ENCODE measurements around the gene SIN3A. TPM values are rescaled to one million over a fixed set of nuclear protein-coding genes. Genes with fewer than 3 reads are reported as not detected.
"Not testable (repeated sequence)": the region's sequence is repeated elsewhere in the genome, so short reads cannot be mapped to it uniquely, and the experiment has no call there.

Gene SIN3A
- total RNA-seq, 1 experiment from 2014 or later, result 74.7 TPM

GRCh38 chr15:75346796-75347221 is 104.7 kb downstream of the SIN3A start, which contains the start of gene NEIL1:
NEIL1 (plus strand) TSS chr15:75347039; CDS start chr15:75348906, 1,867 bp downstream.
- peaks cover 6% of the 10 kb centered on the region for H3K4me1 ChIP-seq (ENCODE audit: insufficient read depth, low read length, poor library complexity, severe bottlenecking)
- no peaks in the 10 kb centered on the region for H3K27me3 ChIP-seq (replicated peaks; ENCODE audit: insufficient read depth, low read depth, low read length, poor library complexity)
- DNase-seq (ENCODE audit: low spot score), result no peak
- intact Hi-C loops (cut with micrococcal nuclease; ENCODE audit: unreplicated experiment), result no loop called here
- TF ChIP-seq CTCF (conservative IDR thresholded peaks at IDR 0.05; ENCODE audit: low read depth, low read length), result no peak
- TF ChIP-seq EZH2 (IDR thresholded peaks at IDR 0.05; ENCODE audit: borderline replicate concordance, low read depth, low read length, poor library complexity, severe bottlenecking), result no peak
- peak within 1 kb of the TSS; percentile 74 for H3K27ac ChIP-seq (ENCODE audit: low read depth, low read length, poor library complexity, severe bottlenecking)
- POLR2A ChIA-PET (ENCODE audit: low non-redundant PET), result no interaction called here
- no peaks in the 10 kb centered on the region for H3K36me3 ChIP-seq (ENCODE audit: insufficient read depth, low read length, poor library complexity, severe bottlenecking)
- CTCF ChIA-PET, result no interaction called here
- H3K9me3 ChIP-seq (ENCODE audit: low read depth, low read length, poor library complexity, severe bottlenecking), result no peaks in the 10 kb centered on the region
- H3K4me3 ChIP-seq (ENCODE audit: low read depth, low read length, poor library complexity, severe bottlenecking), result peak within 1 kb of the TSS; percentile 94
- no TSS peak for BruUV-seq (replicated peaks)

- H3K4me1 ChIP-seq (ENCODE audit: insufficient read depth, low read length, poor library complexity, severe bottlenecking); POLR2A ChIA-PET (ENCODE audit: low non-redundant PET); H3K9me3 ChIP-seq (ENCODE audit: low read depth, low read length, poor library complexity, severe bottlenecking); intact Hi-C loops (cut with micrococcal nuclease; ENCODE audit: unreplicated experiment); H3K27me3 ChIP-seq (replicated peaks; ENCODE audit: insufficient read depth, low read depth, low read length, poor library complexity); H3K27ac ChIP-seq (ENCODE audit: low read depth, low read length, poor library complexity, severe bottlenecking); H3K36me3 ChIP-seq (ENCODE audit: insufficient read depth, low read length, poor library complexity, severe bottlenecking); BruUV-seq (replicated peaks); CTCF ChIA-PET; H3K4me3 ChIP-seq (ENCODE audit: low read depth, low read length, poor library complexity, severe bottlenecking): not testable (repeated sequence)
- DNase-seq (ENCODE audit: low spot score), result peak; percentile 22
Observed at GRCh38 chr15:75343953-75344352, 107.5 kb downstream of the SIN3A start.

GRCh38 chr15:75342221-75342620 is 109.3 kb downstream of the SIN3A start:
- Histone ChIP-seq H3K27ac (ENCODE audit: low read depth, low read length, poor library complexity, severe bottlenecking) (no peak overlapping the region), H3K36me3 (ENCODE audit: insufficient read depth, low read length, poor library complexity, severe bottlenecking) (no peaks in the 10 kb centered on the region), H3K9me3 (ENCODE audit: low read depth, low read length, poor library complexity, severe bottlenecking) (no peaks in the 10 kb centered on the region), H3K4me1 (ENCODE audit: insufficient read depth, low read length, poor library complexity, severe bottlenecking) (peaks cover 4% of the 10 kb centered on the region), H3K4me3 (ENCODE audit: low read depth, low read length, poor library complexity, severe bottlenecking) (no peak overlapping the region), H3K27me3 (replicated peaks; ENCODE audit: insufficient read depth, low read depth, low read length, poor library complexity) (no peaks in the 10 kb centered on the region)
- CTCF ChIA-PET, result no interaction called here
- POLR2A ChIA-PET (ENCODE audit: low non-redundant PET), result no interaction called here
- intact Hi-C loops (cut with micrococcal nuclease; ENCODE audit: unreplicated experiment), result no loop called here
- TF ChIP-seq CTCF (conservative IDR thresholded peaks at IDR 0.05; ENCODE audit: low read depth, low read length), result no peak
- no peak for TF ChIP-seq EZH2 (IDR thresholded peaks at IDR 0.05; ENCODE audit: borderline replicate concordance, low read depth, low read length, poor library complexity, severe bottlenecking)
- no TSS peak for BruUV-seq (replicated peaks)
- no peak for DNase-seq (ENCODE audit: low spot score)

GRCh38 chr15:75339531-75340240 is 111.8 kb downstream of the SIN3A start:
- no peak for DNase-seq (ENCODE audit: low spot score)
- H3K27ac ChIP-seq (ENCODE audit: low read depth, low read length, poor library complexity, severe bottlenecking), result no peak overlapping the region
- intact Hi-C loops (cut with micrococcal nuclease; ENCODE audit: unreplicated experiment), result no loop called here
- ChIA-PET POLR2A (ENCODE audit: low non-redundant PET) (no interaction called here), CTCF (no interaction called here)
- no peaks in the 10 kb centered on the region for H3K27me3 ChIP-seq (replicated peaks; ENCODE audit: insufficient read depth, low read depth, low read length, poor library complexity)
- BruUV-seq (replicated peaks), result TSS peak; percentile 17
- no peak overlapping the region for H3K4me3 ChIP-seq (ENCODE audit: low read depth, low read length, poor library complexity, severe bottlenecking)
- H3K9me3 ChIP-seq (ENCODE audit: low read depth, low read length, poor library complexity, severe bottlenecking), result no peaks in the 10 kb centered on the region
- no peak for TF ChIP-seq EZH2 (IDR thresholded peaks at IDR 0.05; ENCODE audit: borderline replicate concordance, low read depth, low read length, poor library complexity, severe bottlenecking)
- no peak for TF ChIP-seq CTCF (conservative IDR thresholded peaks at IDR 0.05; ENCODE audit: low read depth, low read length)
- no peaks in the 10 kb centered on the region for H3K36me3 ChIP-seq (ENCODE audit: insufficient read depth, low read length, poor library complexity, severe bottlenecking)
- peaks cover 12% of the 10 kb centered on the region for H3K4me1 ChIP-seq (ENCODE audit: insufficient read depth, low read length, poor library complexity, severe bottlenecking)
